Measurements from ENCODE around the gene SART1. TPM values are rescaled to one million over a fixed set of nuclear protein-coding genes. Genes with fewer than 3 reads are reported as not detected.

SART1 gene
- total and polyA plus RNA-seq, 2 donors (not counting 1 experiment from before 2014, with no cell fraction given) = 17.4 to 43.3 TPM

DNA sequence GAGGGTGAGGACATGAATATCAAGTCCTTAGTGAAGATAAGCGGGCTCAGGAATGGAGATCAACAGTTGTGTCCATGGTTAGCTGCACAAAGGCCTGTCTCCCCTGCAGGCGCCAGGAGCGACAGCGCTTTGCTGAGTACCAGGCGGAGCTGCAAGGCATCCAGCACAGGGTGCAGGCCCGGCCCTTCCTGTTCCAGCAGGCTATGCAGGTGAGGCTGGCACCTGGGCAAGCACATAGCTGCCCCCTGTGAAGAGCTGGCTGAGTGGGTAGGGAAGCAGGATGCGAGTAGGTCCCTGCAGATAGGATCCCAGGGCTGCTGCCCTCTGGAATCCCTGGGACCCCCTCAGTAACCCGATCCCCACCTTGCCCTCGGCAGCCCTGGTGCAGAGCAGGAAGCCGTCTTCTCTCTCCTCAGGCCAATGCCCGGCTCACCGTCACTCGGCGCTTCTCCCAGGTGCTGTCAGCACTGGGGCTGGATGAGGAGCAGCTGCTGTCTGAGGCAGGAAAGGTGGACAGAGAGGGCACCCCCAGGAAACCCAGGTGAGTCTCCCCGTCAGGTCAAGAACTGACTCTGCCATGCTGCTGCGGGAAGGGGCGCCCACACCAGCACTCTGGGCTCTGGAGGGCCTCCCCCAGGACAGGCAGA, 2.6 kb upstream of the SART1 start:
- DNase-seq (ENCODE audit: low read depth in 2 of 2) = no peak
- Histone ChIP-seq H4K20me1 (ENCODE audit: control insufficient read depth, extremely low read depth, insufficient read depth, low read length) (no peaks in the 10 kb centered on the region), H3K27ac (ENCODE audit: insufficient read depth, low read length) (no peak overlapping the region), H3K36me3 (ENCODE audit: control insufficient read depth, insufficient read depth, low read length) (no peaks in the 10 kb centered on the region), H3K27me3 (ENCODE audit: control insufficient read depth, insufficient read depth, low read length) (no peaks in the 10 kb centered on the region), H3K4me1 (ENCODE audit: control insufficient read depth, extremely low read depth, insufficient read depth, low read length) (peaks cover 7% of the 10 kb centered on the region), H3K9me3 (ENCODE audit: control insufficient read depth, insufficient read depth, low read depth, low read length) (no peaks in the 10 kb centered on the region), H3K9ac (ENCODE audit: insufficient read depth, low read length) (no peak overlapping the region), H2AFZ (ENCODE audit: low read length) (no peak overlapping the region), H3K79me2 (ENCODE audit: control insufficient read depth, insufficient read depth, low read length) (peaks cover 22% of the 10 kb centered on the region), H3K4me2 (ENCODE audit: extremely low read depth, insufficient read depth, low read length) (no peak overlapping the region), H3K4me3 (replicated peaks in 1 of 4; ENCODE audit: control extremely low read depth in 1 of 4, insufficient read depth in 1 of 4, low read depth in 3 of 4, low read length in 4 of 4) (no peak overlapping the region)
- no peak for TF ChIP-seq EZH2 (IDR thresholded peaks at IDR 0.05; ENCODE audit: low read length, missing control alignments)

GRCh38 chr11:65960824-65961266, 689 bp upstream of the SART1 start:
- TF ChIP-seq CTCF (conservative IDR thresholded peaks at IDR 0.05 in 1 of 2, IDR thresholded peaks at IDR 0.05 in 1 of 2; ENCODE audit: low read depth in 1 of 2, low read length in 2 of 2) (no peak), EZH2 (IDR thresholded peaks at IDR 0.05; ENCODE audit: low read length, missing control alignments) (no peak)
- Histone ChIP-seq H3K4me2 (ENCODE audit: extremely low read depth, insufficient read depth, low read length) (peak overlapping the region; percentile 77), H4K20me1 (ENCODE audit: control insufficient read depth, extremely low read depth, insufficient read depth, low read length) (no peaks in the 10 kb centered on the region), H3K4me3 (replicated peaks in 1 of 4; ENCODE audit: control extremely low read depth in 1 of 4, insufficient read depth in 1 of 4, low read depth in 3 of 4, low read length in 4 of 4) (peak overlapping the region; percentile 59 to 97 (median 82)), H3K36me3 (ENCODE audit: control insufficient read depth, insufficient read depth, low read length) (peaks cover 15% of the 10 kb centered on the region), H2AFZ (ENCODE audit: low read length) (peak overlapping the region; percentile 83), H3K79me2 (ENCODE audit: control insufficient read depth, insufficient read depth, low read length) (peaks cover 34% of the 10 kb centered on the region), H3K27me3 (ENCODE audit: control insufficient read depth, insufficient read depth, low read length) (no peaks in the 10 kb centered on the region), H3K9me3 (ENCODE audit: control insufficient read depth, insufficient read depth, low read depth, low read length) (no peaks in the 10 kb centered on the region), H3K27ac (ENCODE audit: insufficient read depth, low read length) (peak overlapping the region; percentile 79), H3K4me1 (ENCODE audit: control insufficient read depth, extremely low read depth, insufficient read depth, low read length) (peaks cover 7% of the 10 kb centered on the region), H3K9ac (ENCODE audit: insufficient read depth, low read length) (peak overlapping the region; percentile 96)
- DNase-seq (ENCODE audit: low read depth in 2 of 2) = no peak

DNA sequence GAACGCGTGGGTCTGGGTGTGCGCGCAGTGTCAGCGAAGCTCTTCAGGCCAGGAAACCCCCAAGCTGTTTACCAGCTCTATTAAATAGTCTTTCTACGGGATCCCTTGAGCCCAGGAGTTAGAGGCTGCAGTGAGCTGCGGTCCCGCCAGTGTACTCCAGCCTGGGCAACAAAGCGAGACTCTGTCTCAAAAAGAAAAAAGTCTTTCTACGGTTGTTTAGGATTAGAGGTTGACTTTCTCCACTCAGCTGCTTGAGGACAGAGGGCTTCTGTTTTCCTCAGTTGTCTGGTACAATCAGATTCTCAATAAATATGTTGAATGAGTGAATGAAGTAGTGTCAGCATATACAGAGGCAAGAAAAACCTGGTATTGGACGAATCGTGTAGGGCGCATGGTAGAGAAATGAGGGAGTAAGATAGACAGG, 619 bp downstream of the SART1 start:
- Histone ChIP-seq H3K36me3 (ENCODE audit: control insufficient read depth, insufficient read depth, low read length) (peaks cover 27% of the 10 kb centered on the region), H3K9ac (ENCODE audit: insufficient read depth, low read length) (peak overlapping the region; percentile 96), H3K4me1 (ENCODE audit: control insufficient read depth, extremely low read depth, insufficient read depth, low read length) (peaks cover 7% of the 10 kb centered on the region), H4K20me1 (ENCODE audit: control insufficient read depth, extremely low read depth, insufficient read depth, low read length) (no peaks in the 10 kb centered on the region), H3K9me3 (ENCODE audit: control insufficient read depth, insufficient read depth, low read depth, low read length) (no peaks in the 10 kb centered on the region), H3K4me3 (replicated peaks in 1 of 4; ENCODE audit: control extremely low read depth in 1 of 4, insufficient read depth in 1 of 4, low read depth in 3 of 4, low read length in 4 of 4) (peak overlapping the region; percentile 59 to 97 (median 82)), H2AFZ (ENCODE audit: low read length) (no peak overlapping the region), H3K27ac (ENCODE audit: insufficient read depth, low read length) (peak overlapping the region; percentile 79), H3K79me2 (ENCODE audit: control insufficient read depth, insufficient read depth, low read length) (peaks cover 36% of the 10 kb centered on the region), H3K27me3 (ENCODE audit: control insufficient read depth, insufficient read depth, low read length) (no peaks in the 10 kb centered on the region), H3K4me2 (ENCODE audit: extremely low read depth, insufficient read depth, low read length) (peak overlapping the region; percentile 86)
- DNase-seq (ENCODE audit: low read depth in 2 of 2) = no peak
- no peak for TF ChIP-seq CTCF (conservative IDR thresholded peaks at IDR 0.05 in 1 of 2, IDR thresholded peaks at IDR 0.05 in 1 of 2; ENCODE audit: low read depth in 1 of 2, low read length in 2 of 2)
- no peak for TF ChIP-seq EZH2 (IDR thresholded peaks at IDR 0.05; ENCODE audit: low read length, missing control alignments)
